ENCODE measurements around the gene SH3BGR.

Gene SH3BGR

DNA sequence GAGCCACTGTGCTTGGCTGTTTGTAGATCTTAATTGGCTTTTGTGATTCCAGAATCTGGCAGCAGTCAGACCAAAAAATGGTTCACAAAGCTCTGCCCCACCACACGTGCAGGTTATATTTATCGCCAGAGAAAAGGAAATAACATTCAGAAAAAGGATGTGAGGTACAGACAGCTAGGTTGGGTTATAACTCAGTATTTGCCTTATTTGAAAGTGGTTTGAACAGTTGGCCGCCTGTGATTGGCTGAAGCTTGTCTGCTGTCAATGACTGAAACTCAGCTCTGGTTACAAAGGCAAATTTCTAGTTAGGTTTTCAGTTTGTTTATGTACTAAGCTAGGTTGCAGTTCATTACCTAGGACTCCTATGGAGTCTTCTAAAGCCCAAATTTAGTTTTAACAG lies 9.6 kb downstream of the SH3BGR start:
- DNase-seq: no peak

GRCh38 chr21:39463308-39463707 lies 11.5 kb downstream of the SH3BGR start:
- DNase-seq: no peak

GRCh38 chr21:39466584-39466983 lies 14.8 kb downstream of the SH3BGR start:
- no peak for DNase-seq

DNA sequence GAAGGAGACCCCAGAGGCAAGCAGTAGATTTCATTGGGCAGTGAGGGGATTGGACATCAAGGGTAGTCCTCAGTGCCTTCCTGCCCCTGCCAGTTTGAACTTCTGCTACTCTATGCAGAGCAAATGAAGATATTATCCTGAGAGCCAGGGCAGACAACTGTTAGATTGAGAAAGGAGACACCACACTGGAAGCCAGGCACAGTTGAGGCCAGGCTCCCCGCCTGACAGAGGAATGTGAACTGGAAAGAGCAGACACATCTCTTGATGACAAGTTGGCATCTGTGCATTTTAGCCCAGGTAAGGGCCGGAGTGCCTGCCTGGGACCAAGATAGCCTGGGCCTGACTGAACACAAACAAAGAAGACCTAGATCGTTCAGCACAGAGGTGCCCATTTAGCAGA lies 16.0 kb downstream of the SH3BGR start:
- DNase-seq: no peak

- DNase-seq: no peak
Observed at GRCh38 chr21:39468559-39468958, 16.8 kb downstream of the SH3BGR start.

DNA sequence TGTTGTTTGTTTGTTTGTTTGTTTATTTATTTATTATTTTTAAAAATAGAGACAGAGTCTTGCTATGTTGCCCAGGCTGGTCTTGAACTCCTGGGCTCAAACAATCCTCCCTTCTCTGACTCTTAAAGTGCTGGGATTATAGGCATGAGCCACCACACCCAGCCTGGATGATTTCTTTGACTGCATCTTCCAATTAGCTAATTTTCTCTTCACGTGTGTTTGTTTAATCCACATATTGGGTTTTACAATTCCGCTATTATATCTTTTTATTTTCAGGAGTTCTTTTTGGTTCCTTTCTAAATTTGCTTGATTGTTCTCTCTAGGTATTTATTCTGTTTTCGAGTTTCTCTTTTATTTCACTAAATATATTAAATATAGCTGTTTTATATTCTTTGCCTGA lies 19.8 kb downstream of the SH3BGR start:
- DNase-seq: no peak

DNA sequence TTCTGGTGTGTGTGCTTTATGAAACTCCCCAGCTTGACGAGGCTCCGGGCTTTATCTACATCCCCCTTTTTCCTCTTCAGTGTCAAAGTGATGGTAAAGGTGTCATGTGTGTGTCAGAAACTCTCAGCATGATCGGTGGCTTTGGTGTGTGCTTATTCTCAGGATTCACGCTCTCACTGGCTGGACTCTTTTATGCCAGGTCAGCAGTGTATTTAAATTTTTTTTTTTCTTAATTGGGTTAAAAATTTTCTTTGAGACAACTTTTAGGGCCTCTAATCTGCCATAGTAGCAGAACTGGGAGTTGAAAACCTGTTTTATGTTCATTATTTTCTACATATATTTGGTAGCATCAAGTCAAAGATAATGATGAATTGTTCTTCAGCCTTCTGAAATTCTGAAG lies 21.0 kb downstream of the SH3BGR start:
- DNase-seq: no peak

DNA sequence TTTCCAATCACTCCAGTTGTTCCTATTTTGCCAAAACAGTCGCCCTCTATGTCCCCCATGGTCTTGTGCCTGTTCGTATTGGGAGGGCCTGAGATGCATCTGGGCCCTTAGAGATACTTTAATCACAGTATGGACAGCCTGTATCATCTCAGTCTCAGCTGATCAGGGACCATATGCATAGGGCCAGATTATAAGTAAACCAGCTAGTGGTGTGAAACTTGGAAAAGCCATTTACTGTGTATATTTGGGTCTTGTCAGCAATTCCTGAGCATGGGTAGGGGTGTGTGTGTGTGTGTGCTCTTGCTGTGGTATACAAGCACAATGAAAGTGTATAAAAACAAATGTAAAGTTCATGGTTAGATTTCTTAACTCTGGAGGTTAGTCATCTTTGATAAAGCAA lies 22.8 kb downstream of the SH3BGR start:
- no peak for DNase-seq

GRCh38 chr21:39479164-39479813 lies 27.5 kb downstream of the SH3BGR start:
- DNase-seq: no peak

GRCh38 chr21:39479814-39480182 lies 28.0 kb downstream of the SH3BGR start:
- DNase-seq: no peak

GRCh38 chr21:39480271-39480670 lies 28.5 kb downstream of the SH3BGR start:
- no peak for DNase-seq

DNA sequence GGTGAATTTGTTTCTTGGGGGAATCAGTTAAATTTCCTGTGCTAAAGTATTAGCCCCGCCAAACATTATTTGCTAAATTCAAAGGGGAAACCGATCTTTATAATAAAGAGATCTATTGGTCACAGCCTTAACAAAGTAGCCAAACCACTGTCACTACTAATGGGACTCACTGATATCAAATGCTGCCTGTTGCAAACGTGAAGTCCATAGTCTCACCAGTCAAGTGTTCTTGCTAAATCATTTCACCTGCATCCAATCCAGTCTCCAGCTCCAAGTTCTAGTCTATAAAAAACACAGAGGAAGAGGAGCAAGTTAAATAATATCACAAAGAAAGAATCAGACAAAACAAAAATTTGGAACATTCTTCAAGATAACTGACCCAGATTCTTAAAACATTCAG lies 30.1 kb downstream of the SH3BGR start:
- no peak for DNase-seq

DNA sequence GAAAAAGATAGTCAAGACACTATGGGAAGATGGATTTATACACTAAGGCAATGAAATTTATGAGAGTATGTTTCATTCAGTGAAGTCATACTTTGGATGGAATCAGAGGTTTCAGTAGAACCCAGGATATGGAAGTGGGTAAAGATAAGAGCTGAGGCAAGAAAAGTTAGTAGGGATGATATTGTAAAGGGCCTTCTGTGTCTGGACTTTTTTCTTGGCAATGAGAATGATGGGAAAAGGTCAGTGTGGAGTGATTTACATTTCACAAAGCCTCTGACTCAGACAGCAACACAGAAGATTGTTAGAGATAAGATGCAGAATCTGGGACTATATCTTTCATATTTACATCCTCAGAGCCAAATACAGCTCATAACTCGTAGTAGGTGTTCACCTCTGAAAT lies 32.1 kb downstream of the SH3BGR start:
- no peak for DNase-seq

GRCh38 chr21:39484711-39485276 lies 33.0 kb downstream of the SH3BGR start:
- no peak for DNase-seq

DNA sequence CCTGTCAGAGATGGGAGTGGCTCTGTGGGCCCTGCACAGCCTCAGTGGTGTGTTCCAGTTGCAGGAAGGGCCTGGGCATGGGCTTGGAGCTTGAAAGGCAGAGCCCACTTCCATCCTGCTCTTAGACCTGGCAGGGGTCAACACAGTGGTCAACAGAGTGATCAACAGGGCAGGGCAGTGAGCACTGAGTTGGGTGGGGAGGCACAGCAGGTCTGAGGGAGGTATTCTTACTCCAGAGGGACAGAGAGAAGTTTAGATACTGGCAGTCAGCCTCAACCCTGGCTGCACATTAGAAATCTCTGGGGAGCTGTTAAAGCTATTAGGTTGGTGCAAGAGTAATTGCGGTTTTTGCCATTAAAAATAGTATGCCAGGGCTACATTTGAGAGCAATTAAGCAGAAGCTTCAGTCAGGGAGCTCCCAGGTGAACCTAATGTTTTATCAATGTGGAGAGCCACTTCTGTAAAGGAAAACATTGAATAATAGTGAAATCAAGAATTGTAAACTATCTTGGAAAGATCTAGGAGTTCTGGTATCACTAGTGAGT lies 37.7 kb downstream of the SH3BGR start:
- no peak for DNase-seq

DNA sequence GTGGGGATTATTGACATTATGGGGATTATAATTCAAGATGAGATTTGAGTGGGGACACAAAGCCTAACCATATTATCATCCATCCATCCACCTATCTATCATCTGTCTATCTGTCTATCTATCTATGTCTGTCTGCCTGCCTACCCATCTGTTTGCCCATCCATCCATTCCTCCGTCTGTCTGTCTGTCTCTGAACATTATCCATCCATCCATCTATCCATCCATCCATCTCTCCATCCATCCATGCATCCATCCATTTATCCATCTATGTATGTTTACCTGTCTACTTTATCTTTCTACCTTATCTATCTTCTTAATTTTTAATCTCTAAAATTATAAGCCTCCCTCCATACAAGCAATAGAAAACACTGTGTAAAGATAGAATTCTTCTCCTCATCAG lies 47.4 kb downstream of the SH3BGR start:
- DNase-seq: no peak

- DNase-seq: no peak
Observed at GRCh38 chr21:39502631-39503030, 50.9 kb downstream of the SH3BGR start.

- no peak for DNase-seq
Observed at GRCh38 chr21:39503123-39503762, 51.5 kb downstream of the SH3BGR start.

GRCh38 chr21:39504230-39504629 lies 52.5 kb downstream of the SH3BGR start:
- DNase-seq: no peak

DNA sequence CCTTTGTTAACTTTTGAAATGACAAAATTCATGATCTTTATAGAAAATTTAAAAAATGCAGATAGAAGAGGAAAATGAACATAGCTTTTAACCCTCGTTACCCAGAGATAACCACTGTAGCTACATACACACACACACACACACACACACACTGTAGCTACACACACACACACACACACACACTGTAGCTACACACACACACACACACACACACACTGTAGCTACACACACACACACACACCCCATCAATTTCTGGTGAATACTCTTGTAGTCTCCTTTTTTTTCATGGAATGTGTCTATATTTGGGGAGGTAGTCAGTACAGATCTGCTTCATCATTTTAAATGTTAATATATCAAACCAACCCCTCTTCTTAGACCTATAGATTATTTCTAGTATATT lies 58.5 kb downstream of the SH3BGR start:
- no peak for DNase-seq

DNA sequence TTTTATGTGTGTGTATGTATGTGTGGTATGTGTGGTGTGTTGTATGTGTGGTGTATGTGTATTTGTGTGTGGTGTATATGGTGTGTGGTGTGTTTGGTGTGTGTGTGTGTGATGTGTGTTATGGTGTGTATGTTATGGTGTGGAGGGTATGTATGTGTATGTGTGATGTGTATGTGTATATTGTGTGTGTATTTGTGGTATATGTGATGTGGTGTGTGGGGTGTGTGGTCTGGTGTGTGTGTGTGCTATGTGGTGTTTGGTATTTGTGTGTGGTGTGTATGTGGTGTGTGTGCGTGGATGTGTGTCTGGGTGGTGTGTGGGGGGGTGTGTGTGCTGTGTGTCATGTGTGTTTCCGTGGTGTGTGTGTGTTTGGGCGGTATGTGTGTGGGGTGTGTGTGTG lies 59.3 kb downstream of the SH3BGR start:
- DNase-seq: no peak

DNA sequence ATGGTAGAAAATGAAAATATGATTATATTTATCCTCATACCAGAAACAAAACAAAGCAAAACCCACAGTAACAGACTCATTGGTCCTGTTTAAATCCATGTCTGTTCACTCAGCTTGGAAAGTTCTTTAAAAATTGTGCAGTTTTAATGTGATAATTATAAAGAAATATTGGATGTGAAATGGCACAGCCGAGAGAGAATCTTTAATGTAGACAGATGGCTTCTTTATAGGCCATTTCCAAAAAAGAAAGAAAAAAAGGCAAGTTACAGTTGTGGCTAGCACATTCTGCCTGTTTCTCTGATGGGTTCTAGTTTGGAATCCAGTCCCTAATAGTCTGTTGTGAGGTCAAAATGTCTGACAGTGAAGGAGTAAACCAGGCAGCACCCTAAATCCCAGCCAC lies 62.0 kb downstream of the SH3BGR start:
- DNase-seq: no peak

DNA sequence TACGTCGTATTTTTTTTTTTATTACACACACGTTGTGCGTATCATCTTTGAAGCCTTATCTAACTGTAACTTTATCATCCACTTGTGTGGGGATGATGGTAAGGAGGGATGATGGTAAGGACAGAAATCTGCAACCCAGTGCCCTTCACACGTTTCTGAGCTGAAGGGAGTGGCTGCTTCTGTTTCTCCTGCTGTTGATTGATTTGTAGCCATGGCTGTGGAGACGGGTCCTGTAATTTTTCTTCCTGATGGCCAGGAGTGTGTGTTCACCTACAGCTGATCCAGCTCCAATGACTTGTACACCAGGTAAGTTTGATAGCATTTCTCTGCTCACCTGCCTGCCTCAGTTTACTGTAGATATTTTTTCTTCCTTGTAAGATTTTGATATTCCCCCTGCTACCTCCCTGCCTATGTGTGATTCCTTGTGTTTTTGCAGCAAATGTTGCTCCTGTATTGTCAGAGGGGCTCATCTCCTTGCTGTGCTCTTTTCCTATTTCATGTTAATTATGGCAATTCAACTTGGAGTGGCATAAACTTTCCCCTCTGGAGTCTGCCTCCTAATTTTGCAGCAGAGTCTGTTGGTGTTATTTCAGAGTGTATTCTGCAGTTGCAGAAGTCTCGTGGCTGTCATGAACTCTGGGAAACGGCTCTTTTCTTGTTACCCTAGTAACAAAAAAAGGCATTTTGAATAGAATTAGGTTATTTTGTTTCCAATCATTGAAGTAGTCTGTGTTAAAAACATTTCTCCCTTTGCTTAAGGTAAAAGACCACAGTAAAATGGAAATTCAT lies 64.1 kb downstream of the SH3BGR start:
- no peak for DNase-seq

All from NCI-H1048 (cell line).